Activated CD8-positive, alpha-beta memory T cell treated with anti-CD3 and anti-CD28 coated beads for 1 hour (primary cell): ENCODE data around the gene ARHGAP35.
A peak's percentile ranks its signal among the peaks of the same experiment; 100 is the strongest.
"Not testable (repeated sequence)": the region's sequence is repeated elsewhere in the genome, so short reads cannot be mapped to it uniquely, and the experiment has no call there.

ENCODE experiments used
- DNase-seq, 2 donors: peaks; one replicate each; pipeline ENCODE4 v3.0.0-alpha.2; 2020; ENCODE audit warnings: low read depth in 1 of 2; ENCODE audit errors: extremely low read depth in 1 of 2

The ARHGAP35 gene

DNA sequence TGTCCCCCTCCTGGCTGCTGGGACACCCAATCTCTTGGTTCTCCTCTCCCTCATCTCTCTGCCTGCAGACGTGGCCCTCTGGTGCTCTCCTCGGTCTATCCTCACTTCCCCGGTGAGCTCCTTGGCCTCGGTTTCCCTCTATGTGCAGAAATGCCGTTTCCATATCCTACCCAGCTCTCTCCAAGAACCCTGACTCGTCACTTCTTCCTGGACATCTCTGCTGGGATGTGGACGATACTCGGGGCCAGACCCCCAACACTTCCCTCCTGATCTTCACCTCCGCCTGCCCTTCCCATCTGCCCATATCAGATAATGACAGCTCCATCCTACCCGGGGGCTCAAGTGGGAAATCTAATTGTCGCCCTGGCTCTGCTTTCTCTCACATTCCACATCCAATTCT lies 18.0 kb upstream of the ARHGAP35 start:
- DNase-seq: no peak

GRCh38 chr19:46844067-46844489 lies 16.7 kb upstream of the ARHGAP35 start:
- DNase-seq: no peak

GRCh38 chr19:46845959-46846459 lies 14.8 kb upstream of the ARHGAP35 start:
- no peak for DNase-seq

- no peak for DNase-seq
These were observed 13.3 kb upstream of the ARHGAP35 start for GRCh38 chr19:46847528-46847927.

DNA sequence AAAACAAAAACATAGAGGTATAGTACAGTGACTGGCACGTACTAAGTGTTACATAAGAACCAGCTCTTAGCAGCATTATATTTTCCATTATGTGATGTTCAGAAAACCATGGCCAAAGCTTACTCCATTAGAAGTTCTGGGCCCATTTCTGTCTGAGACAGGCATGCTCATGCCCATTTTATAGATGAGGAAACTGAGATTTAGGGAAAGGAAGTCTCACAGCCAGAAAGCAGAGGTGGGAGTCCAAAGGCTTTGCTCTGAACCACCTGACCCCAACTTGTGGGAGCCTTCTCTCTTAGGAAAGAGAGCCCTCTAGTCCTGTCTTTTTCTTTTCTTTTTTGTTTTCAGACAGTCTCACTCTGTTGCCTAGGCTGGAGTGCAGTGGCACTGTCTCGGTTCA lies 12.4 kb upstream of the ARHGAP35 start:
- DNase-seq: no peak

GRCh38 chr19:46849610-46850009 lies 11.2 kb upstream of the ARHGAP35 start:
- no peak for DNase-seq

- peak; percentile 80 to 81 for DNase-seq
These were observed 10.3 kb upstream of the ARHGAP35 start, which contains the start of gene AP2S1 for GRCh38 chr19:46850228-46851203. AP2S1 (minus strand) TSS chr19:46850846; CDS start chr19:46850766, 80 bp downstream.

DNA sequence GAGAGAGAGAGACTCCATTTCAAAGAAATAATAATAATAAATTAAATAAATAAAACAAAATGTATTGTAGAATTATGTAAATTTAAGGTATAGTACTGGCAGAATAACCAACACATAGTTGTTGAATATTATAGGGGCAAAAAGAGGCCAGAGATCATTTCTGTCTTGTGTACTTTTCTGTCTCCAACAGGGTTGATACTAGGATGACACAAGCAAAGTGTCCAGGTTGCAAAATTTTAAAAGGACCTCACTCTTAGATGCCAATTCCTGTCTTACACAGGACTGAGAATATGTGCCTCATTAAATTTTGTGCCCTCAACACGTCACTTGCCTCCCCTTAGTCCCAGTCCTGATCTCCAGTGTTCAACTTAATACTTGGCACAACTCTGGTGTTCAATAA lies 8.0 kb upstream of the ARHGAP35 start:
- no peak for DNase-seq

DNA sequence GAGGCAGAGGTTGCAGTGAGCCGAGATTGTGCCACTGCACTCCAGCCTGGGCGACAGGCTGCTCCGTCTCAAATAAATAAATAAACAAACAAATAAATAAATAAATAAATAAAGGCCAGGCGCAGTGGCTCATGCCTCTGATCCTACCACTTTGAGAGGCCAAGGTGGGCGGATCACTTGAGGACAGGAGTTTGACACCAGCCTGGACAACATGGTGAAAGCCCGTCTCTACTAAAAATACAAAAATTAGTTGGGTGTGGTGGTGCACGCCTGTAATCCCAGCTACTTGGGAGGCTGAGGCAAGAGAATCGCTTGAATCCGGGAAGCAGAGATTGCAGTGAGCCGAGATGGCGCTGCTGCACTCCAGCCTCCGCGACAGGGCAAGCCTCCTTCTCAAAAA lies 6.1 kb upstream of the ARHGAP35 start:
- DNase-seq: not testable (repeated sequence)

DNA sequence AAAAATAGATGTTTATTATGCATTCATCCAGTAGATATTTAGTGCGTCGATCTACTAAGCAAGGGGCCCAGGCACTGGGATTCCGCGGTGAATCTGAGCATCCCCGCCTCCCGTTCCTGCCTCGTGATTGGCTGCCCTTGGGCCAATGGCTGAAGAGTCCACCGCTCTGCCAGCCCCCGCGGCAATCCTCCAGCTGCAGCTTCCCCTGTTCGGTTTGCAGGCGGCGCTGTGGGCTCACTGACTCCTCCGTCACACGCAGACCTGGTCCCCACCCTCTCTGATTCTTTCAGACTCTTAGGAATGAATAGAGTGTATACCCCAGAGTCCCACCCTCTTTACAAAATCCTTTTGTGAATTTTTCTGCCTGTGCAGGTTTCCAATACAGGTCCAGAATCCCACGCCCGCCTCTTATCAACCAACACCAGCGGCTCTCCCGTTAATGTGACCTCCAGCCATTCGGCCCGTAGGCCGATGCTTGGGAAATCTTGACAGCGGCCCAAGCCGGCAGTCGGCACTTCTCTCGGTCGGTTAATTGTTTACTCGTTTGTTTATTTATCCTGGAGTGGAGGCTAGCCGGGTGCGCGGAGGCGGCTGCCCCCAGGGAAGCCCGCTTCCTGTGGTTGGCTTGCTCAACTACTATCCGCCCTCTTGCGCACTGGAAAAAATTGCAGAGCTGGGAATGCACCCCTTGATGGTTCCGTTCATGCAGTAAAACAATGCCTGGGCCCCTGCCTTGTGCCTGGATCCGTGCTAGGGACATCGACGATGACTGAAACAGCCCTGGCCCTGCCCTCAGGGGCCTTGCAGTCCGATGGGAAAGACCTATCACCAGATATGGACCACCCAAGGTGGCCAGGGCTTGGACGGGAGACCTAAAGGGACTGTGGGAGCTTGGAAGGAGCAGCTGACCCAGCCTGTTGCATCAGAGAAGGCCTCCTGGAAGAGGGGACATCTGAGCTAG lies 4.5 kb upstream of the ARHGAP35 start:
- DNase-seq: peak; percentile 84

- DNase-seq: no peak
These were observed 1.1 kb upstream of the ARHGAP35 start for GRCh38 chr19:46859637-46860124.

GRCh38 chr19:46860125-46860845 lies 512 bp upstream of the ARHGAP35 start:
- peak; percentile 81 to 86 for DNase-seq

GRCh38 chr19:46861691-46862502 lies 1.1 kb downstream of the ARHGAP35 start:
- no peak for DNase-seq

DNA sequence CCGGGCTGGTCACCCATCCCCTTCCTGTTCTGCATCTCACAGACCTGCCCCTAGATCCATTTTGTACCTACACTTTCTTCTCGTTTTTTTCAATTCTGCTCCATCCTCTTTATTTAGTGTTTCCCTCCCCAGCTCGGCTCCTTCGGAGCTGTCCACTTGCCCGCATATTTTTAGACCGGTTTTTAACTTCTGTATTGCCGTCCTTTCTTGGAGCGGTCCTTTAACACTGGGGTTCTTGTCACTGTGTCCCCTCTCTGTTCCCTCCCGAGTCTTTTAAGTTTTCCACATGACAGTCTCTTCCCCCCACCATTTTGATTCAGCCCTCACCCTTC lies 1.7 kb downstream of the ARHGAP35 start:
- no peak for DNase-seq

GRCh38 chr19:46862974-46863632 lies 2.3 kb downstream of the ARHGAP35 start:
- DNase-seq: no peak

- no peak for DNase-seq
These were observed 3.2 kb downstream of the ARHGAP35 start for GRCh38 chr19:46863818-46864629.

GRCh38 chr19:46866407-46867136 lies 5.8 kb downstream of the ARHGAP35 start:
- DNase-seq: no peak

DNA sequence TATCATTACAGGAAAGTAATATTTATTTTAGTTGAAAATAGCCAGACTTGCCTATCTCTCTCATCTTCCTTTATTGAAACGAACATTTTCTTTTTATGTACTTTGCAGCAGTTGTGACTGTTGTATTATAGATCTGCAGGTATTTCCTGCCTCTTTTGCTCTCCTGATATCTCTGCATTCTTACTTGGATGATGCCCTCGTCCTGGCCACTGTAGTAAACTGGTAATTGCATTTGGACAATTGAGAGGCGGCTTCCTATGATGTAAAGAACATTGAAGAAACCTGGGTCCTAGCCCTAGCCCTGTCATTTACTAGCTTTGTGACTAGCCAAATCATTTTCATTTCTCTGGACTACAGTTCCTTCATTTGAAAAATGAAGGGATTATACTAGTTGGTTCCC lies 6.4 kb downstream of the ARHGAP35 start:
- no peak for DNase-seq
